ENCODE results near the gene CEP112. TPM values are rescaled to one million over a fixed set of nuclear protein-coding genes. Genes with fewer than 3 reads are reported as not detected.

Gene CEP112
- total and polyA plus RNA-seq, 9 of the 15 experiments (the other 6 are each of a cell fraction or from before 2014, with no cell fraction given): 0.84 TPM; not detected in 8

- Histone ChIP-seq H3K36me3 (ENCODE audit: control insufficient read depth, insufficient read depth, low read length) (no peaks in the 10 kb centered on the region), H3K79me2 (ENCODE audit: control insufficient read depth, insufficient read depth, low read length) (no peaks in the 10 kb centered on the region), H4K20me1 (replicated peaks; ENCODE audit: control insufficient read depth, insufficient read depth, low read length) (no peaks in the 10 kb centered on the region), H2AFZ (ENCODE audit: low read depth, low read length) (no peak overlapping the region), H3K9me1 (ENCODE audit: control insufficient read depth, insufficient read depth, low read length) (no peaks in the 10 kb centered on the region), H3K27me3 (ENCODE audit: control insufficient read depth in 2 of 2, insufficient read depth in 2 of 2, low read length in 2 of 2) (peaks cover 18 to 20% of the 10 kb centered on the region in 2 experiments), H3K9ac (ENCODE audit: insufficient read depth in 1 of 2, low read depth in 2 of 2, low read length in 2 of 2) (no peak overlapping the region), H3K4me2 (ENCODE audit: insufficient read depth, low read length) (no peak overlapping the region), H3K4me1 (replicated peaks in 1 of 2; ENCODE audit: control insufficient read depth in 2 of 2, insufficient read depth in 2 of 2, low read length in 2 of 2) (no peaks in the 10 kb centered on the region), H3K27ac (ENCODE audit: extremely low read depth, low read depth, low read length) (no peak overlapping the region), H3K9me3 (replicated peaks; ENCODE audit: control insufficient read depth, insufficient read depth, low read depth, low read length) (no peaks in the 10 kb centered on the region), H3K4me3 (no peak overlapping the region)
- in situ Hi-C loops (cut with MboI): no loop called here
- ATAC-seq: no peak
- TF ChIP-seq JUNB (CRISPR knock-in tag; conservative IDR thresholded peaks at IDR 0.05): no peak
- no peak for TF ChIP-seq SMARCB1 (IDR thresholded peaks at IDR 0.05; ENCODE audit: insufficient read length, low read depth)
- TF ChIP-seq CEBPB (tag; IDR thresholded peaks at IDR 0.05): peak; percentile 42; the same call in 1 of the 2 replicates
- no peak for TF ChIP-seq ZNF282 (CRISPR knock-in tag; IDR thresholded peaks at IDR 0.05)
- no peak for TF ChIP-seq CEBPG (CRISPR knock-in tag; IDR thresholded peaks at IDR 0.05)
- TF ChIP-seq CEBPG (tag; conservative IDR thresholded peaks at IDR 0.05 in 1 of 2, IDR thresholded peaks at IDR 0.05 in 1 of 2): peak in 1 of 2 experiments; percentile 71; a peak in 2 of 4 replicates
- TF ChIP-seq POLR2B (IDR thresholded peaks at IDR 0.05; ENCODE audit: low read depth, partially characterized antibody): no peak
- intact Hi-C loops (cut with micrococcal nuclease): no loop called here
- no TSS peak for BruUV-seq (replicated peaks)
- CTCF ChIA-PET (ENCODE audit: low intra/inter-chr PET ratio): no interaction called here
- FAIRE-seq: no peak
- no peak for DNase-seq (ENCODE audit: extremely low read depth in 1 of 4, low spot score in 3 of 4)
- POLR2A ChIA-PET: no interaction called here
- WGBS (ENCODE audit: insufficient coverage, low coverage, missing lambda C conversion rate): 1% methylated on average over 4 of the region's 4 CpGs
Observed at GRCh38 chr17:66227212-66228045, 35.5 kb upstream of the CEP112 start.
